T47D (cell line): ENCODE measurements around the gene UFC1.

ENCODE experiments used
- DNase-seq, 2 experiments: peaks; one replicate each; pipeline versions ENCODE4 v3.0.0 to v3.0.0-alpha.2; 2011 to 2012; ENCODE audit warnings: low read depth in 1 of 2, low spot score in 1 of 2
- JUND ChIP-seq: IDR thresholded peaks from 2 replicates; pipeline ENCODE4 v1.6.1; 2012; ENCODE audit warnings: low read depth
- in situ Hi-C: cut with HindIII; loops from 2 replicates; pipeline ENCODE4 v1.10.0; 2016; ENCODE audit warnings: low sequenced_read_pairs, low pct_unique_long_range_greater_than_20kb

UFC1 gene

DNA sequence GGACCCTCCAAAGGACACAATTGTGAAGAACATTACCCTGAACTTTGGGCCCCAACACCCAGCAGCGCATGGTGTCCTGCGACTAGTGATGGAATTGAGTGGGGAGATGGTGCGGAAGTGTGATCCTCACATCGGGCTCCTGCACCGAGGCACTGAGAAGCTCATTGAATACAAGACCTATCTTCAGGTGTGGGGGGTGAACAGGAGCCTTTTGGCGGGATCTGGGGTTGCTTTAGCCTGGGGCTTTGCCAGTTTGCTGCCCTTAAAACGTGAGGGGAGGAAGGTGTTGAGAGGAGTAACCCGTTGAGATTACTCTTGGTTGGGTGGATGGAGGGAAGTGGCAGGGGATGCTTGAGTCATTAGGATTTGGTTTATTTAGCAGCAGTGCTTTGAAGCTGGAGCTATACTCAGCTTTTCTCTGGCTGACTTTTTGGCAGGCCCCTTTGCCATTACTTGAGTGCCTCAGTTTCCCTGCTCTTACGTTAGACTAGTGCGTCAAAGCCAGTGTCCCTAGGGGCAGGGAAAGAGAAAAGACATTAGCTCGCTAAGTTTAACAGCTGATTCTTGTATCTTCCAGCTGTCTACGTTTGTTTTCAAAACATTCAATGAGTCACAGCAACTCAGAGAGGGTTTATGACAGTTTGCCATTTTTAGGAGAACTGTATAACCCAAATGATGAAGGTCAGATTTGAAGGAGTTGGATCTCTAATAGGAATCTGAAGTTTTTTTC, 52.8 kb downstream of the UFC1 start:
- no peak for TF ChIP-seq JUND
- no peak for DNase-seq
- in situ Hi-C loops = no loop called here

DNA sequence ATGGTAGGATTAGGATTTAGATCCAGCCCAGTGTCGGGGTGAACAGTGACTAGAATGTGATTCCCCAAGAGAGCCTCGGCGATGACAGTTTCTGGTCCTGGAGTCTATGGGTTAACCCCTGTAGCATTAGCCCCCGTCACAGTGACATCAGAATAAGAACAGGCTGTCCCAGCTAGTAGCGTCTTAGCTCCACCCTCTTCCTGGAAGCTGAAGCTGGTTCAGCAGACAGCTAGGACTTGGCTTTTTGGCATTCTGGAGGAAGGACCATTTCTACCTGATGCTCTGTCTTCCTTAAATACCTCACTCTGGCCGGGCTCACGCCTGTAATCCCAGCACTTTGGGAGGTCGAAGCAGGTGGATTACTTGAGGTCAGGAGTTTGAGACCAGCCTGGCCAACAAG, 53.4 kb downstream of the UFC1 start:
- TF ChIP-seq JUND = no peak
- DNase-seq = no peak
- in situ Hi-C loops = no loop called here
